Amniotic stem cell (primary cell): ENCODE measurements around the gene IRAK4.
"Not testable (repeated sequence)": the region's sequence is repeated elsewhere in the genome, so short reads cannot be mapped to it uniquely, and the experiment has no call there.

Experiments used
- DNase-seq: peaks from one replicate; lab custom pipeline; 2025; lab: John Stamatoyannopoulos, UW

The IRAK4 gene

DNA sequence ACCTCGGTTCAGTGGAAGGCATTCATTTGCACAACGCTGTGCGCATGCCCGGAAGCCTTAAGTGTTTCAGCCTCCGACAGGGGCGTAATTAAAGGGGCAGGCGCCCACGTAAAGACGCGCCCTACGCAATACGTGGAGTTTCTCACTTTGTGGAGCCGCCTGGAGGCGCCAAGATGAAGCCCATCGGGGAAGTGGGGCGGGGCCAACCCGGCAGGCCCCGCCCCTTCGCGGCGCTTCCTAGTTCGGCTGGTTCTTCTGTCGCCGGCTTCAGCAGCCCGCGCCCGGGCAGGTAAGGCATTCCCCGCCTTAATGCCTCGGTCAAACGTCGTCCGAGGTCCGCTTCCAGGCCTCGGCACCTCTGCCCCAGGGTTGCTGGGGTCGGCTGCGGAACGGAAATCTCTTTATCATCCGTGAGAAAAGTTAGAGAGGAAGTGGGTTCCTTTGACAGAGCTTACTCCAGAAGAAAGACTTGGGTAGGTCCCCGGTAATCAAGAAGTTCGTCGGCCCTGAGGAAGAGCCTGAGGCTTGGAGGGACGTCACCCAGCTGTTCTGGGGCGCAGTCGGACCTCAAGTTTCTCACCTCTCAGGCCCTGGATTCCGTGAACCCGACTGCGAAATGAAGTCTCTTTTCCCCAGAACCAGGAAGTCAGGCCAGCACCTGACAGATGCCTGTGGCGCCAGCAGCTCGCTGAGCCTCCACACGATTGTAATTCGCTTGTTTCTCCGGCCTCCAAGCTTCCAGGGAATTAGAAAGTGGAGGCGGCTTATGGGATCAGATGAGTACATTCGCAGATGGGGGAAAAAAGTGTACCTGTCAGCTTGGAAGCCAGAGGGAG lies at the start of gene IRAK4, which contains the start of gene PUS7L:
Gene IRAK4, plus strand, starts transcription at position 224 of the 836 bp plus-strand sequence. CDS start 9,161 bp downstream, outside the sequence.
Gene PUS7L, minus strand, starts transcription at position 63 of the 836 bp plus-strand sequence. CDS start 3,545 bp downstream, outside the sequence.
- peak; percentile 94 for DNase-seq

DNA sequence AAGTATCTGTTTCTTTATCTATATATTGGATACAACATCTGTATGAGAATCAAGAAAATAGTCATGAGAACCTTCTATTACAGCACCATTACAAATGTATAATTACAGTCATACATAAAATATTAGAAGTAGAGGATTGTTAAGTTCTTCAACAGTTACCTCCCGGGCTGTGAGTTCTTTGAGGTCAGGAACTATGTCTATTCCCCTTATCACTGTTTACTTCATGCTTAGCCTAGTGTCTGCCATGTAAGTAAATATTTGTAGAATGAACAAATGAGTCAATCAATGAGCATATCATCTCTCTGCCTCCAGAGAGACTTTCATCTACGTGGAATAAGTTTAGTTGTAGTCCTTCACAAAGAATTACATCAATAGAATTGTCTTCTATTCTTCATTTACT lies 47.4 kb upstream of the IRAK4 start:
- DNase-seq = no peak

DNA sequence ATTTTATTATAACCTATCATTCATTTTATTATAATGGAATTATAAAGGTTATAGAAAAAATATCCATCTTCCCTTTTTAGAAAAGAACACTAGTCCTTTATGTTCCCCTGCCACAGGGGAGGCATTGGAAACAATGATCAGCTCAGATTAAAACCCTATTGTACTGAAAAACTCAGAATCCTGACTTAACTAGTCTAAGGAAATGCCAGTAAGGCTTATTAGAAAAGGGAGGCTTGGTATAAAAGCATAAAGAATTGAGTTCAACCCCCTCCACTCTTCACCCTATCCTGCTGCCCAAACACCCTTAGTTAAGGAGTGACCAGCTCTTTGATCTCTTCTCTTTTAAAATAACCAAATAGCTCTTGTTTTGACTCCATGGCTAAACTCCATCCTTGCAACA lies 36.1 kb upstream of the IRAK4 start:
- DNase-seq = no peak

- no peak for DNase-seq
These were observed 35.6 kb upstream of the IRAK4 start for GRCh38 chr12:43723134-43723533.

- DNase-seq = no peak
These were observed 30.6 kb upstream of the IRAK4 start for GRCh38 chr12:43728117-43728516.

GRCh38 chr12:43728698-43729097 lies 30.1 kb upstream of the IRAK4 start:
- no peak for DNase-seq

- no peak for DNase-seq
These were observed 28.5 kb upstream of the IRAK4 start for GRCh38 chr12:43730283-43730682.

DNA sequence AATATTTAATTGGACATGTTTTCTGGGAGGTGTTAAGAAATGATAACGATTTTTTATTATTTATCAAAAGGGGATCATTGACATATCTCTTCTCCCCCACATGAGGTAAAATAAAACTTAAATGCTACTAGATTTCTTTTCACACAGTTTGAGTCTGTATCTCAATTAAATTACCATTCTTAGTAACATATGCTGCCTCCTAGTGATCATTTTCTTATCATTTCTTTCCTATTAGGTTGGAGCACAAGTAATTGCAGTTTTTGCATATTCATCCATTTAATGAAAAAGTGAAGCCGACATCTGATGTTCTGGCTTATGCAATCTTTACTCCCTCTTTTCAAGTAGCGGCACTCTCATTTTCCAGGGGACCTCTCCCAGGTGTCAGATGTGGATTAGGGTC lies 25.1 kb upstream of the IRAK4 start:
- DNase-seq = no peak

- no peak for DNase-seq
These were observed 21.8 kb upstream of the IRAK4 start for GRCh38 chr12:43736927-43737440.

GRCh38 chr12:43737646-43738045 lies 21.1 kb upstream of the IRAK4 start:
- DNase-seq = no peak

GRCh38 chr12:43740511-43741100 lies 18.1 kb upstream of the IRAK4 start:
- DNase-seq = no peak

GRCh38 chr12:43742106-43742505 lies 16.6 kb upstream of the IRAK4 start:
- peak; percentile 74 for DNase-seq

GRCh38 chr12:43744826-43745225 lies 13.9 kb upstream of the IRAK4 start:
- no peak for DNase-seq

DNA sequence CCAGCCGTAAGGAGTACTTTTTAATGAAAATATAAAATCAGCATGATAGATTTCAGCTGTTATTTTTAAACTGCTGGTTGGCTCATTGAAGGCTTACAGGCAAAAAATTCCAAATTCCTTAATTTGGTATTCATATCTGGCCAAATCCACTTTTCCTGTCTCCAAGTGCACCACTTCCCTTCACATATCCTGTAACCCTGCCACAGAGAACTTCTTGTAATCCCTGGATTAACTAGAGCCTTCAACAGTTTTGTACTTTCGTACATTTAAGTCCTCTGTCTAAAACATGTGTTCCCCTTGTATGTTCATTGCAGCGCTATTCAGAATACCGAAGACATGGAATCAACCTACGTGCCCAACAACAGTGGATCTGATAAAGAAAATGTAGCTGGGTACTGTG lies 9.7 kb upstream of the IRAK4 start:
- DNase-seq = no peak

- no peak for DNase-seq
These were observed 7.9 kb upstream of the IRAK4 start for GRCh38 chr12:43750814-43751213.

DNA sequence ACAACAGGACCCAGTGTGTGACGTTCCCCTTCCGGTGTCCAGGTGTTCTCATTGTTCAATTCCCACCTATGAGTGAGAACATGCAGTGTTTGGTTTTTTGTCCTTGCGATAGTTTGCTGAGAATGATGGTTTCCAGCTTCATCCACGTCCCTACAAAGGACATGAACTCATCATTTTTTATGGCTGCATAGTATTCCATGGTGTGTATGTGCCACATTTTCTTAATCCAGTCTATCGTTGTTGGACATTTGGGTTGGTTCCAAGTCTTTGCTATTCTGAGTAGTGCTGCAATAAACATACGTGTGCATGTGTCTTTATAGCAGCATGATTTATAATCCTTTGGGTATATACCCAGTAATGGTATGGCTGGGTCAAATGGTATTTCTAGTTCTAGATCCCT lies 7.4 kb upstream of the IRAK4 start:
- DNase-seq = not testable (repeated sequence)

GRCh38 chr12:43754015-43754414 lies 4.7 kb upstream of the IRAK4 start:
- DNase-seq = no peak

- no peak for DNase-seq
These were observed 464 bp upstream of the IRAK4 start for GRCh38 chr12:43758247-43758727.

DNA sequence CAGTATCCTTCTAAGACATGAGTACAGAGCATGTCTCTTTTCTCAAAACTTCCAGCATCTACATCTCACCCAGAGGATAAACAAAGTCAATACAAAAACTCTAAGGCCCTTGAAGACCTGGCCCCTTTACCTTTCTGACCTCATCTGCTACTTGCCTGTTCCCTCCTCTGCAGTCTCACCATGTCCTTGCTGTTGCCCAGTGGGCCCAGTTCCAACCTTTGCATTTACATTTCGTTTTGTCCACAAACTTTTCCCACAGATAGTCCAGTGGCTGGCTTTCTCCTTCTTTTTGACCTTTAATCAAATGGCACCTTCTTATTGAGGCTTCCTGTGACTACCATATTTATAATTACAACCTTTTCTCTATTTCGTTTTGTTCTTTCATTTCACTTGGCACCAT lies 1.6 kb downstream of the IRAK4 start:
- no peak for DNase-seq

GRCh38 chr12:43761500-43761899 lies 2.7 kb downstream of the IRAK4 start:
- no peak for DNase-seq

DNA sequence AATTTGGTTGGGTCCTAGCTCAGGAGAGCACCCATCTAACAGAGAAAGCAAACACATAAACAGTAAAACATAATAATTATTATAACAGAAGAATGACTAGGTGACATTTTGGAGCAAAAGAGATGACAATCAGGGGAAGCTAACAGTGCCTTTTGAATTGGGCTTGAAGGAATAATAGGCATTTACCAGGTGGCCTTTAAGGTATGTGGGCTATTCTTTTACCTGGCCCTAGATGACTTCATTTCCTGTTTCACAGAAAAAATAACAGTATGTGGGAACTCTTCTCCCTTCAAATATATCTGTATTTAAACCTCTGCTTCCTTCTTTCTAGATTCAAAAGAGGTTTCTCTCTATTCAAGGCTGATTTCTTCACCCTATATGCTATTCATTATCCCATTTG lies 3.8 kb downstream of the IRAK4 start:
- no peak for DNase-seq

- no peak for DNase-seq
These were observed 5.0 kb downstream of the IRAK4 start for GRCh38 chr12:43763769-43764168.

GRCh38 chr12:43764528-43764927 lies 5.8 kb downstream of the IRAK4 start:
- no peak for DNase-seq
